H1 (cell line): ENCODE results near the gene EMP3. TPM values are rescaled to one million over a fixed set of nuclear protein-coding genes. Genes with fewer than 3 reads are reported as not detected.

ENCODE experiments used
- ASH2L ChIP-seq: fragments of 200-600, 300-600 bp; sonication (generic); IDR thresholded peaks from one replicate; pipeline ENCODE4 v1.7.1; 2017; ENCODE audit warnings: low read length
- BRCA1 ChIP-seq: IDR thresholded peaks from 2 replicates; pipeline ENCODE4 v1.6.1; 2012; ENCODE audit warnings: low read depth, low read length, improper control_type of control experiment
- CBX5 ChIP-seq: fragments of 300-800, 300-1000 bp; sonication (generic); IDR thresholded peaks from 2 replicates; pipeline ENCODE4 v1.7.1; 2016; ENCODE audit warnings: antibody characterized with exemption, low read length, low read depth
- PHF8 ChIP-seq: fragments of 200-600 bp; sonication (generic); conservative IDR thresholded peaks from 2 replicates; pipeline ENCODE4 v1.7.1; 2012; ENCODE audit warnings: low read depth, mild to moderate bottlenecking, inconsistent platforms, low read length, moderate library complexity
- SP1 ChIP-seq: IDR thresholded peaks from 2 replicates; pipeline ENCODE4 v1.6.1; 2011; ENCODE audit warnings: low read depth, low read length
- TBP ChIP-seq: IDR thresholded peaks from 2 replicates; pipeline ENCODE4 v1.6.1; 2011; ENCODE audit warnings: low read depth, low read length, improper control_type of control experiment
- TEAD4 ChIP-seq: IDR thresholded peaks from 2 replicates; pipeline ENCODE4 v1.6.1; 2012; ENCODE audit warnings: low read depth, low read length, inconsistent platforms, mixed read lengths
- YY1 ChIP-seq: IDR thresholded peaks from 2 replicates; pipeline ENCODE4 v1.6.1; 2011; ENCODE audit warnings: low read depth, mild to moderate bottlenecking, low read length
- polyA plus RNA-seq, 7 experiments: library from polyadenylated mRNA; depleted of rRNA in 3 of 7; stranded (reverse) in 5 of 7; unstranded in 2 of 7; fragments of >200 nt in 5 of 7; fragments of 200-250 nt in 2 of 7; gene quantifications; 1 replicate in 5 of 7; 2 replicates in 1 of 7; 4 replicates in 1 of 7; pipeline versions ENCODE4 v1.2.1 to v1.2.3, GENCODE V29; 2011 to 2013; ENCODE audit warnings: missing spikeins in 2 of 7, mixed read lengths in 2 of 7
- total RNA-seq: library from RNA; stranded (reverse); fragmentation: NEBNext Ultra II Directional; extraction: Animal tissue kit (Norgen Biotek cat#: 25700); gene quantifications from 2 replicates; pipeline ENCODE4 v1.2.1, GENCODE V29; 2021

The EMP3 gene
- total and polyA plus RNA-seq, 2 of the 8 experiments (the other 6 are each of a cell fraction or from before 2014, with no cell fraction given) = 18.4 to 87.8 TPM

DNA sequence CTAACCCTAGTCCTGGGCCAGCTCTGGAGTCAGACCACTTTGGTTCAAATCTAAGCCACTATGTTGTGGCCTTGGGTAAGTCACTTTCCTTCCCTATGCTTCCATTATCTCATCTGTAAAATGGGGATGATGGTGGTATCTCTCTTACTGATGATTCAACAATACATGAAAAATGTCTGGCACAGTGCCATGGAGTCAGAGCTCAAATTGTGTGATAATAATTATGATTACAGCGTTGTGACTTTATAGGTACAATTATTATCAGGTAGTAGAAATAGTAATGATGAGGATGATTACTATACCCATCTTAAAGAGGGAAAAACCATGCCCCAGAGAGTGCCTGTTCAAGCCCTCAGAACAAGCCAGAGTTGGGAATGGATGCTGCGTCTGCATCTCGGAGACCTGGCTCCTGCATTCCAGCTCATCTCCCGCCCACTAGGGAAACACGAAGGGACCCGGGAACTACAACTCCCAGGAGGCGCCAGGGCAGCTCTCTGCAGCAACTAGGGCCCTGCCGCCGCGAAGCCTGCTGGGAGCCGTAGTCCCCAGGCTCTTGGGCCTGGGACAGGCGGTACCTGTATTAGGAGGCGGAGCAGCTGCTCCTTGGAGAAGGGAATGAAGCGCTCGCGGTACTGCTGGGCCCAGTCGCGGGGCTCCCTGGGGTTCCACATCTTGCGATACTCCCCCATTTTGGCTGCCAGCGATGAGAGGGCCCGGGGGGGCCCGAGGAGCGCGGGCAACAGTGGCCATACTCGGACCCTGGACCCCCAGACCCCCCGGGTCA, 37.6 kb downstream of the EMP3 start (continued):
- TF ChIP-seq TBP (peak; percentile 48), BRCA1 (0 out of 2 replicates have a peak, but pooled peaks have one; percentile 27), ASH2L (no peak), SP1 (peak; percentile 58; the same call in 1 of the 2 replicates), TEAD4 (peak; percentile 95), PHF8 (peak; percentile 54), CBX5 (no peak), YY1 (0 out of 2 replicates have a peak, but pooled peaks have one; percentile 25)
